Endometrial microvascular endothelial cells (primary cell): ENCODE measurements around the gene MED4. TPM values are rescaled to one million over a fixed set of nuclear protein-coding genes. Genes with fewer than 3 reads are reported as not detected.

Experiments used
- in situ Hi-C: cut with HindIII; loops from 2 replicates; pipeline ENCODE4 v1.10.0; 2017; ENCODE audit warnings: low sequenced_read_pairs, low pct_unique_long_range_greater_than_20kb; ENCODE audit errors: inconsistent ontology term
- total RNA-seq: library from RNA; depleted of rRNA; stranded (reverse); fragments of >200 nt; gene quantifications from one replicate; pipeline ENCODE4 v1.2.3, GENCODE V29; 2015; ENCODE audit errors: inconsistent ontology term

Gene MED4
- total RNA-seq, 1 donor from 2014 or later: 22.7 TPM

- in situ Hi-C loops: no loop called here
Observed at GRCh38 chr13:48042894-48043293, 52.0 kb downstream of the MED4 start.

GRCh38 chr13:48040896-48041295 is 54.0 kb downstream of the MED4 start:
- in situ Hi-C loops: no loop called here

DNA sequence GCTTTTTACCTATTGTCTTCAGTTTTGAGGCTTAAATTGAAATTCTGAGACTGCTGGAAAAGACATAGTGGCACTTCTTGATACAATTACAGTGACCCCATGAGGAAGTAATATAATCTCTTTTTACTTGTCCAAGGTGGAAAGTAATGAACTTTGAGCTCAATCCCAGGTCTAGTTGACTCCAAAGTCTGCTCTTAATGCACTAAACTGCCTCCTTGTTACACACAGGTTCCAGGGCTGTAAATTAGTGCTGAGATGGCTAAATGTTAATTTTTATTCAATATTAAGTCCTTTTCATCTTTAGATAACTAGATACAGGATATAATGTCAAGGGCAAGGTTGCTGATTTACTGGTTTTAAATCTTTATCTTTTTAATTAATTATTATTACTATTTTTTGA is 54.9 kb downstream of the MED4 start:
- in situ Hi-C loops: no loop called here

DNA sequence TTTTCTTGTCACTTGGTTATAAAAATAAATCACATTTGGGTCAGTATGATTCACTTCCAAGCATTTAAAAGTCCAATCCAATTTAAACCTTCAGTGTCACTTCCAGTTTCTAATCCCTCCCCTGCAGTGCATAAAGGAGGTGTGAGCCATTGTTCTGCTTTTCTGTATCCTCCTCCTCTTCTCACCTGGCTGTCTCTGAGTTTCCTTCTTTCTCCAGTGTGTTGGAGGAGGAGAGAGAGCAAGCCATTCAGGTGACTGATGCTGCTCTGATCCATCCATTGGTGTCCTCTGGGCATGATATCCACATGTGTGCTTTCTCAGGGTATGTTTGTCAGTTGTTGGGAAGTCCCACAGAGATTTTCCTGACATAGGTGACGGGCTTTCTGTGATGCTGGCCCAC is 56.1 kb downstream of the MED4 start:
- in situ Hi-C loops: no loop called here

- in situ Hi-C loops: no loop called here
Observed at GRCh38 chr13:48037346-48038173, 57.3 kb downstream of the MED4 start, which contains the start of gene NUDT15. Gene NUDT15, plus strand, starts transcription at chr13:48037726. Its CDS starts 21 bp downstream, at chr13:48037747.

DNA sequence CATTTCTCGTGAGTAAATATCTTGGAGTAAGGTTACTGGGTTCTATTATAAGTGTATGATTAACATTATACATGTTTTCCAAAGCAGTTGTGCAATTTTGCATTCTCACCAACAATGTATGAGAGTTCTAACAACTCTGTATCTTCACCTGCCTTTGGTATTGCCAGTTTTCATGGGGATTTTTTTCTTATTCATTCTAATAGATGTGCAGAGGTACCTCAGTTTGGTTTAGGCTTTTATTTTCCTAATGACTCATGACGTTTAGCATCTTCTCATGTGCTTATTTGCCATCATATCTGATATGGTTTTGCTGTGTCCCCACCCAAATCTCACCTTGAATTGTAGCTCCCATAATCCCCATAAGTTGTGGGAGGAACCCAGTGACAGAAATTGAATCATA is 65.0 kb downstream of the MED4 start:
- in situ Hi-C loops: no loop called here

- in situ Hi-C loops: no loop called here
Observed at GRCh38 chr13:48028066-48028465, 66.8 kb downstream of the MED4 start.

Other genes with a start within 250 kb of the MED4 start
- gene SUCLA2, start 93.8 kb downstream of the MED4 start, total RNA-seq: 33.7 TPM
- 27.1 TPM for gene NUDT15, start 57.4 kb downstream of the MED4 start, total RNA-seq
- 199 TPM for gene ITM2B, start 138.1 kb upstream of the MED4 start, total RNA-seq
- 42.4 TPM for gene RB1, start 208.6 kb upstream of the MED4 start, total RNA-seq